Activated CD8-positive, alpha-beta T cell treated with anti-CD3 and anti-CD28 coated beads for 36 hours (primary cell): ENCODE results near the gene GCAT. TPM values are rescaled to one million over a fixed set of nuclear protein-coding genes. Genes with fewer than 3 reads are reported as not detected.

Experiments used
- ATAC-seq: fragments of 200-7000 bp; cut with Tn5 transposase; one replicate; pipeline ENCODE4 v1.10.0; 2021; ENCODE audit warnings: mild to moderate bottlenecking, moderate library complexity
- CTCF ChIA-PET: fragments of 350-600 bp; sonication (Branson Sonifier 250); formaldehyde crosslinking; loops from one replicate; lab custom pipeline; 2021; ENCODE audit warnings: antibody characterized with exemption; lab: Charles Lee
- POLR2A ChIA-PET: fragments of 350-600 bp; sonication (Branson Sonifier 250); formaldehyde crosslinking; loops from one replicate; lab custom pipeline; 2021; ENCODE audit warnings: antibody characterized with exemption; lab: Charles Lee
- DNase-seq: peaks from one replicate; pipeline ENCODE4 v3.0.0-alpha.2; 2020
- H3K27ac Mint-ChIP-seq: one replicate; pipeline ENCODE4 v1.8.0; 2021; ENCODE audit warnings: mild to moderate bottlenecking, mixed read lengths
- H3K27me3 Mint-ChIP-seq: one replicate; pipeline ENCODE4 v1.8.0; 2021; ENCODE audit warnings: mixed read lengths
- H3K36me3 Mint-ChIP-seq: one replicate; pipeline ENCODE4 v1.8.0; 2021; ENCODE audit warnings: low read depth, mixed read lengths
- H3K4me1 Mint-ChIP-seq: one replicate; pipeline ENCODE4 v1.8.0; 2021; ENCODE audit warnings: low read depth, mixed read lengths
- H3K4me3 Mint-ChIP-seq: one replicate; pipeline ENCODE4 v1.8.0; 2021; ENCODE audit warnings: mild to moderate bottlenecking, moderate library complexity, mixed read lengths
- H3K9me3 Mint-ChIP-seq: one replicate; pipeline ENCODE4 v1.8.0; 2021; ENCODE audit warnings: mixed read lengths
- CTCF ChIP-seq: fragments of 200-600 bp; IDR thresholded peaks from one replicate; pipeline ENCODE4 v1.8.0; 2022; ENCODE audit warnings: antibody characterized with exemption, mild to moderate bottlenecking
- intact Hi-C: fragments of 100-400 bp; cut with micrococcal nuclease; formaldehyde crosslinking; loops from one replicate; pipeline ENCODE4 v1.10.0; 2022
- total RNA-seq, 2 experiments: library from RNA; stranded (reverse); gene quantifications; one replicate each; pipeline ENCODE4 v1.2.3, GENCODE V29; 2021

Gene GCAT
- total RNA-seq, 2 experiments from 2014 or later: 19.0 to 20.4 TPM

GRCh38 chr22:37768273-37768672 lies 39.5 kb upstream of the GCAT start:
- intact Hi-C loops: no loop called here
- POLR2A ChIA-PET: interaction anchor here (1.4 to 2.4 kb wide), 3 partner anchors 10 to 14 kb away, joined by 3 to 7 read pairs (median 4); no protein-coding TSS in a partner anchor
- Mint-ChIP-seq H3K27me3 (no peaks in the 10 kb centered on the region), H3K36me3 (no peaks in the 10 kb centered on the region), H3K27ac (no peak overlapping the region), H3K4me1 (no peaks in the 10 kb centered on the region), H3K9me3 (no peaks in the 10 kb centered on the region), H3K4me3 (no peak overlapping the region)
- peak; percentile 18 for TF ChIP-seq CTCF
- CTCF ChIA-PET: interaction anchor here (0.6 to 1.2 kb wide), 4 partner anchors 11 to 570 kb away, joined by 3 to 4 read pairs (median 4); no protein-coding TSS in a partner anchor
- peak; percentile 60 for ATAC-seq
- DNase-seq: no peak

GRCh38 chr22:37769056-37769455 lies 38.7 kb upstream of the GCAT start:
- Mint-ChIP-seq H3K4me3 (no peak overlapping the region), H3K27ac (no peak overlapping the region), H3K4me1 (no peaks in the 10 kb centered on the region), H3K36me3 (no peaks in the 10 kb centered on the region), H3K27me3 (no peaks in the 10 kb centered on the region), H3K9me3 (no peaks in the 10 kb centered on the region)
- TF ChIP-seq CTCF: no peak
- DNase-seq (no peak), ATAC-seq (no peak)
- intact Hi-C loops: no loop called here
- ChIA-PET POLR2A (interaction anchor here (0.6 to 2.4 kb wide), 4 partner anchors 10 to 38 kb away, joined by 3 to 7 read pairs (median 4); no protein-coding TSS in a partner anchor), CTCF (no interaction called here)

GRCh38 chr22:37771081-37771480 lies 36.7 kb upstream of the GCAT start:
- no peaks in the 10 kb centered on the region for H3K9me3 Mint-ChIP-seq
- H3K27ac Mint-ChIP-seq: no peak overlapping the region
- CTCF ChIA-PET: interaction anchor here (0.9 to 1.1 kb wide), 2 partner anchors 47 to 89 kb away, joined by 3 to 4 read pairs; no protein-coding TSS in a partner anchor
- H3K36me3 Mint-ChIP-seq: no peaks in the 10 kb centered on the region
- POLR2A ChIA-PET: no interaction called here
- intact Hi-C loops: no loop called here
- TF ChIP-seq CTCF: no peak
- no peak for ATAC-seq
- no peaks in the 10 kb centered on the region for H3K4me1 Mint-ChIP-seq
- DNase-seq: no peak
- no peak overlapping the region for H3K4me3 Mint-ChIP-seq
- no peaks in the 10 kb centered on the region for H3K27me3 Mint-ChIP-seq

DNA sequence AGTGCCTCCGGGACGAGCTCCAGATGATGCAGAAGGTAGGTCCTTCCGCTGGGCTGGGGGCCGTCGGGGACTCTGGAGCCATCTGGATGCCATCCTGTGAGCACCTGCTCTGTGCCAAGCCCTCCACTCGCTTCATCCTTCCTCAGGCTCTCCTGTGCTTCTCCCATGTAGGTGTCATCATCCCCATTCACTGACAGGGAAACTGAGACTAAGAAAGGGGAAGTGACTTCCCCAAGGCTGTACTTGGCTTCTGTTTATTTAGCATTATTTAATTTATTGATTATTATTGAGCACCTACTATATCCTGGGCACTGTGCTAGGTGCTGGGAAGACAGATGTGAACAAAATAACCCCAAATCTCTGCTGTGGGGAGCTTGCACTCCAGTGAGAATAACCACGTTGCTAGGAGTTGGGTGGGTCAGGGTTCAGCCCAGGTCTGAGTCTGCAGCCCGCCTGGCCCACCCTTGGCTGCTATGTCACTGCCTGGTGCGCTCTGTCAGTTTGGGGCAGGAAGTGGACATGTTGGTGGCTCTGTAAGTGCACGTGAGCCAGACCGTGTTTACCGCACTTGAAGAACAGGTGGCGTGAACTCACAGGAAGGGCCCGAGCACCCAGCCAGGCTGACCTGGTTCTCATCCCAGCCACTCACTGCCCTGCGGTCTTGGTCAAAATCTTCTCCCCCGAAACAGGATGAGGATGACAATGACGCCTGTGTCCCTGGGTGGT lies 35.9 kb upstream of the GCAT start:
- TF ChIP-seq CTCF: no peak

DNA sequence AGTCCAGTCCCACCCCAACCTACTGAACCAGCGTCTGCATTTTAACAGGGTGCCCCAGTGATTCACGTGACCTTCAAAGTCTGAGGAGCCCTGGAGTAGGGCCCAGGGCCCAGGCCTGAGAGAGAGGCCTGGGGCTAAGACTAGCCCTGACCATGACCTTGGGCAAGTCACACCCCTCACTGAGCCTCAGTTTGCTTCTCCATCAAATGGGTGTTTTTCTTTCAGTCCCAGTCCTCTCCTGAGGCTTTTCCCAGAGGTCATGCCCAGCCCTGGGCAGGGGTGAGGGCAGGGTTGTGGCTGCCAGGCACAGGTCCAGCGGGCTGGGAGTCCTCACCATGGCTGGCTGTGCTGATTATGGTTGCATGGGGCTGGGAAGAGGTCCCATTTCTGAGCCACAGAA lies 33.0 kb upstream of the GCAT start:
- ChIA-PET POLR2A (no interaction called here), CTCF (no interaction called here)
- intact Hi-C loops: no loop called here
- Mint-ChIP-seq H3K27ac (no peak overlapping the region), H3K36me3 (no peaks in the 10 kb centered on the region), H3K4me1 (no peaks in the 10 kb centered on the region), H3K27me3 (no peaks in the 10 kb centered on the region), H3K9me3 (no peaks in the 10 kb centered on the region), H3K4me3 (no peak overlapping the region)
- DNase-seq (no peak), ATAC-seq (no peak)
- TF ChIP-seq CTCF: no peak

More for the DNA sequence above, 35.9 kb upstream of the GCAT start:
- ChIA-PET POLR2A (no interaction called here), CTCF (interaction anchor here (1.1 kb wide), 1 partner anchor 90 kb away, joined by 3 read pairs; no protein-coding TSS in a partner anchor)
- Mint-ChIP-seq H3K36me3 (no peaks in the 10 kb centered on the region), H3K4me1 (no peaks in the 10 kb centered on the region), H3K9me3 (no peaks in the 10 kb centered on the region), H3K27ac (no peak overlapping the region), H3K27me3 (no peaks in the 10 kb centered on the region), H3K4me3 (no peak overlapping the region)
- intact Hi-C loops: no loop called here
- DNase-seq: no peak
- ATAC-seq: no peak
